Measurements from ENCODE around the gene KBTBD2. TPM values are rescaled to one million over a fixed set of nuclear protein-coding genes. Genes with fewer than 3 reads are reported as not detected.
"Not testable (repeated sequence)": the region's sequence is repeated elsewhere in the genome, so short reads cannot be mapped to it uniquely, and the experiment has no call there.

The KBTBD2 gene
- total RNA-seq, 2 donors from 2014 or later = 13.3 to 38.7 TPM

GRCh38 chr7:32860090-32860489 lies 31.5 kb downstream of the KBTBD2 start:
- intact Hi-C loops (cut with DNase I) = no loop called here
- TF ChIP-seq POLR2AphosphoS5 (IDR thresholded peaks at IDR 0.05) = no peak
- TF ChIP-seq POLR2A (IDR thresholded peaks at IDR 0.05) = no peak
- TF ChIP-seq, protein P1, sequence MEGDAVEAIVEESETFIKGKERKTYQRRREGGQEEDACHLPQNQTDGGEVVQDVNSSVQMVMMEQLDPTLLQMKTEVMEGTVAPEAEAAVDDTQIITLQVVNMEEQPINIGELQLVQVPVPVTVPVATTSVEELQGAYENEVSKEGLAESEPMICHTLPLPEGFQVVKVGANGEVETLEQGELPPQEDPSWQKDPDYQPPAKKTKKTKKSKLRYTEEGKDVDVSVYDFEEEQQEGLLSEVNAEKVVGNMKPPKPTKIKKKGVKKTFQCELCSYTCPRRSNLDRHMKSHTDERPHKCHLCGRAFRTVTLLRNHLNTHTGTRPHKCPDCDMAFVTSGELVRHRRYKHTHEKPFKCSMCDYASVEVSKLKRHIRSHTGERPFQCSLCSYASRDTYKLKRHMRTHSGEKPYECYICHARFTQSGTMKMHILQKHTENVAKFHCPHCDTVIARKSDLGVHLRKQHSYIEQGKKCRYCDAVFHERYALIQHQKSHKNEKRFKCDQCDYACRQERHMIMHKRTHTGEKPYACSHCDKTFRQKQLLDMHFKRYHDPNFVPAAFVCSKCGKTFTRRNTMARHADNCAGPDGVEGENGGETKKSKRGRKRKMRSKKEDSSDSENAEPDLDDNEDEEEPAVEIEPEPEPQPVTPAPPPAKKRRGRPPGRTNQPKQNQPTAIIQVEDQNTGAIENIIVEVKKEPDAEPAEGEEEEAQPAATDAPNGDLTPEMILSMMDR (IDR thresholded peaks at IDR 0.05) = no peak
- Histone ChIP-seq H3K27ac (no peak overlapping the region), H3K9me3 (no peaks in the 10 kb centered on the region), H3K27me3 (replicated peaks; ENCODE audit: insufficient read depth) (no peaks in the 10 kb centered on the region), H3K4me3 (no peak overlapping the region), H3K4me1 (replicated peaks) (no peaks in the 10 kb centered on the region), H3K36me3 (no peaks in the 10 kb centered on the region)
- DNase-seq (ENCODE audit: low spot score) = no peak

- intact Hi-C loops (cut with DNase I) = no loop called here
Observed at GRCh38 chr7:32858648-32859047, 32.9 kb downstream of the KBTBD2 start.

GRCh38 chr7:32857063-32857462 lies 34.5 kb downstream of the KBTBD2 start:
- H3K4me1 ChIP-seq (replicated peaks); DNase-seq (ENCODE audit: low spot score); H3K27me3 ChIP-seq (replicated peaks; ENCODE audit: insufficient read depth); H3K9me3 ChIP-seq; intact Hi-C loops (cut with DNase I); H3K36me3 ChIP-seq; H3K27ac ChIP-seq; H3K4me3 ChIP-seq: not testable (repeated sequence)
- WGBS = 87% methylated on average over 5 of the region's 5 CpGs

More at GRCh38 chr7:32858648-32859047, 32.9 kb downstream of the KBTBD2 start:
- no peaks in the 10 kb centered on the region for H3K4me1 ChIP-seq (replicated peaks)
- WGBS = 74% methylated on average over 1 of the region's 1 CpG
- H3K4me3 ChIP-seq = no peak overlapping the region
- H3K9me3 ChIP-seq = no peaks in the 10 kb centered on the region
- no peak for DNase-seq (ENCODE audit: low spot score)
- no peaks in the 10 kb centered on the region for H3K36me3 ChIP-seq
- no peak overlapping the region for H3K27ac ChIP-seq
- H3K27me3 ChIP-seq (replicated peaks; ENCODE audit: insufficient read depth) = no peaks in the 10 kb centered on the region
- TF ChIP-seq POLR2AphosphoS5 (IDR thresholded peaks at IDR 0.05) (no peak), POLR2A (IDR thresholded peaks at IDR 0.05) (no peak)
- TF ChIP-seq, protein P1 (IDR thresholded peaks at IDR 0.05) = no peak

DNA sequence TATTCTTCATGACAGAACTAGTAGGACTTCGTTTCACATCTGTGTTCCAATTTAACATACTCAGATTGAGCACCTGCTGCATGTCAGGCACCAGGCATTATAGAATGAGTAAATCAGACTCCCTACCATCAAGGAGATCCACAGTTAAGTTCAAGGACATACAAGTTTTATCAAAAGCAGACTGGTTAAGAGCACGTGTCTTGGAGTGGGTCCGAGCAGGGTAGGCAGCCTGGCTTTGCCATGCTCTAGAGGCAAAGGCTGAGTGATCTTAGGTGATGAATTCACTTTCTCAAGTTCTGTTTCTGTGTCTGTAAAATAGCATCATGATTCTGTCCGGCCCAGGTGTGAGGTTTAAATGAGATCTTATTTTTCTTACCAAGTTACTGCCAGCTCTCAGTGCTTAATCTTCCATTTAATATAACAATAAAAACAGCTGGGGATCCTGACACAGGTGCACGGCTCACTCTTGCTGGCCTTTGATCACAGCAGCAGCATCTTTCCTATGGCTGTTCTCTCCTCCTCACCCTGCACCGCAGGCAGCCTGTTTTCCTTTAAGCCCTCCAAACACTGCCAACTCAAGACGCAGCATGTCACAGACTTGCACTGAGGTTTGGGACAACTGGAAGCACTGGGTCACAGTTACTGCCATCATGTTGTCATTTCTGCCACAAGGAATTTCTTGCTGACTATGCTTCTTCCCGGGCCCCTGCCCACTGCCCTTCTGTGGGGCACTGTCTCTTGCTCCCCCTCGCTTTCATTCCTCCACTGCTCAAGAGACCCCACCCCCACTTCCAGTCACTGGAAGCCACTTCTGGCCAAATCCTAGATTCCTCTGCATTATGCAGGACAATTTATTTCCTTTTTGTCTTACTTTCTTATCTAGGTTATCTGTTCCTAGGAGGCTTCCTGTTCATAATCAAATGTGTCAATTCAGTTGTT lies 35.5 kb downstream of the KBTBD2 start:
- H3K4me3 ChIP-seq; H3K9me3 ChIP-seq; H3K27me3 ChIP-seq (replicated peaks; ENCODE audit: insufficient read depth); H3K36me3 ChIP-seq; intact Hi-C loops (cut with DNase I); H3K27ac ChIP-seq; H3K4me1 ChIP-seq (replicated peaks); DNase-seq (ENCODE audit: low spot score): not testable (repeated sequence)
- WGBS = 47% methylated on average over 9 of the region's 9 CpGs

- WGBS = 100% methylated on average over 2 of the region's 3 CpGs
- H3K27me3 ChIP-seq (replicated peaks; ENCODE audit: insufficient read depth); intact Hi-C loops (cut with DNase I): not testable (repeated sequence)
Observed at GRCh38 chr7:32850654-32851053, 40.9 kb downstream of the KBTBD2 start.

GRCh38 chr7:32848655-32849054 lies 42.9 kb downstream of the KBTBD2 start:
- intact Hi-C loops (cut with DNase I) = loop anchor here (5.0 kb wide), 2 partner anchors 94 to 259 kb away; partner anchors contain the start of gene RP9
- 73% methylated on average over 2 of the region's 2 CpGs for WGBS
- not testable (repeated sequence) for DNase-seq (ENCODE audit: low spot score); H3K4me1 ChIP-seq (replicated peaks); H3K9me3 ChIP-seq; H3K36me3 ChIP-seq; H3K27ac ChIP-seq; H3K27me3 ChIP-seq (replicated peaks; ENCODE audit: insufficient read depth); H3K4me3 ChIP-seq

More at GRCh38 chr7:32850654-32851053, 40.9 kb downstream of the KBTBD2 start:
- not testable (repeated sequence) for H3K36me3 ChIP-seq; H3K9me3 ChIP-seq; H3K4me3 ChIP-seq; H3K4me1 ChIP-seq (replicated peaks); H3K27ac ChIP-seq; DNase-seq (ENCODE audit: low spot score)
